ENCODE data around the gene TSSK6.

The TSSK6 gene

GRCh38 chr19:19502808-19503602, 12.3 kb downstream of the TSSK6 start:
- no peak for FAIRE-seq

GRCh38 chr19:19502281-19502680, 13.1 kb downstream of the TSSK6 start:
- FAIRE-seq = no peak

DNA sequence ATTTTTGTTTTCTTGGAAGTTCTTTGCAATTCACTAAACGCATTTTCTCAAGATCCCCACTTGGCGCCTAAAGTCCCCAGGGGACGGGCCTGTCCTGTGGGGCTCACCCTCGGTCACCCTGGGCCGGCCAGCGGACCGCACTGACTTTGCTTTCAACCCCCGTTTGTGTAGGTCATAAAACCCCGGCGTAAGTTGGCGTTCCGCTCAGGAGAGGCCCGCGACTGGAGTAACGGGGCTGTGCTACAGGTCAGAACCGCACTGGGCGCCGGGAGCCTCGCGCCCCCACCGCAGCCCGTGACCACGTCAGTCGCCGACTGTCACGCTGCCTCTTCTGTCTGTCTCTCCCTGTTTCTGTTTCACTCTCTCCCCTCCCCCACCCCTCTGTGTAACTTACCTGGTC, 13.6 kb downstream of the TSSK6 start:
- no peak for FAIRE-seq

DNA sequence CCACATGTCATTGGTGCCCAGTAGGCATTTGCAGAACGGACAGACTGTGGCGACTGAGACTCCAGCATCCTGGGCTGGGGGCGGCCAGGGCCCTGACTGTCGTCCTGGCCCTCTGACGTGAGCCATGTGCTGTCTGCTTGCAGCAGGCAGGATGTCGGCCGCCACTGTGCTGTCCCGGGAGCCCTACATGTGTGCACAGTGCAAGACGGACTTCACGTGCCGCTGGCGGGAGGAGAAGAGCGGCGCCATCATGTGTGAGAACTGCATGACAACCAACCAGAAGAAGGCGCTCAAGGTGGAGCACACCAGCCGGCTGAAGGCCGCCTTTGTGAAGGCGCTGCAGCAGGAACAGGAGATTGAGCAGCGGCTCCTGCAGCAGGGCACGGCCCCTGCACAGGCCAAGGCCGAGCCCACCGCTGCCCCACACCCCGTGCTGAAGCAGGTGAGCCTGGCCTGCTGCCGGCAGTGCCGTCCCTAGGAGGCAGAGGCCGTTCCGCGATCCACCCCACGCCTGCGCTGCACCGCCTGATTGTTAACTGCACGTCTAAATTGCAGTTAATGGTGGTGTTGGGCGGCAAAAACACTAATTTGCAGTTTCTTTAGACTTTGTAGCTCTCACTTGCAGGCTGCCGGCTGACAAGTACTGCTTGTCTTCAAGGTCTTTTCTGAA, 14.2 kb downstream of the TSSK6 start:
- FAIRE-seq = no peak

DNA sequence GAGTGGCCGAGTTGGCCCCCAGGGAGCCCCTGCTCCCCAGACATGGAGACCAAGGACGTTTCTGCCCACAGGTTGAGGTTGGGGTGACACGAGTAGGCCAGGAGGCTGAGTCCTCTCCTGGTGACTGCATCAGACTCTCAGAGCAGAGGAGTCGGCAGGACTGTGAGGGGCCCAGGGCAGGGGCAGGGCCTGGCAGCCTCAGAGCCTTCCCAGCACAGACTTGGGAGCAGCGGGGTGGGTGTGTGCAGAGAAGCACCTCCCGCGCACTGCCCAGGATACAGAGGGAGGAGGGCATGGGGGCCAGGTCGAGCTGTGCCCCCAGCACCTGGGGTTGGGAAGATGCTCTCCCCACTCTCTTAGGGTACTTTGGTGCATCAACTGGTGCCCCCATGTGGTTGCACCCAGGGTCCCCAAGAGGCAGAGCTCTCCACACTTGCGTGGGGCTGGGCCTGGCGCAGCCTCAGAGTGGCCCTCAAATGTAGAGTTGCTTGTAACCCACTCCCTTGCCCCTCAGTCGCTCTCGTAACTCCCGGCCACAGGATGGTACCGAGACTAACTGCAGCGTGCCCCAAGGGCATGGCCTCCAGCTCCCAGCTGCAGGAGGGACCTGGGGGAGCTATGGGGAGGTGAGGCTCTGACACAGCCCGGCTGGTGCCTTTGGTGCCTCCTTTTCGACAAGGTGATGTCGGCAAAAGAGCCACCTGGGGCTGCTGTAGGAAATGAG, 15.9 kb downstream of the TSSK6 start:
- FAIRE-seq = no peak

GRCh38 chr19:19498255-19498991, 16.9 kb downstream of the TSSK6 start:
- FAIRE-seq = no peak

- FAIRE-seq = no peak
Observed at GRCh38 chr19:19495614-19496603, 19.4 kb downstream of the TSSK6 start.

DNA sequence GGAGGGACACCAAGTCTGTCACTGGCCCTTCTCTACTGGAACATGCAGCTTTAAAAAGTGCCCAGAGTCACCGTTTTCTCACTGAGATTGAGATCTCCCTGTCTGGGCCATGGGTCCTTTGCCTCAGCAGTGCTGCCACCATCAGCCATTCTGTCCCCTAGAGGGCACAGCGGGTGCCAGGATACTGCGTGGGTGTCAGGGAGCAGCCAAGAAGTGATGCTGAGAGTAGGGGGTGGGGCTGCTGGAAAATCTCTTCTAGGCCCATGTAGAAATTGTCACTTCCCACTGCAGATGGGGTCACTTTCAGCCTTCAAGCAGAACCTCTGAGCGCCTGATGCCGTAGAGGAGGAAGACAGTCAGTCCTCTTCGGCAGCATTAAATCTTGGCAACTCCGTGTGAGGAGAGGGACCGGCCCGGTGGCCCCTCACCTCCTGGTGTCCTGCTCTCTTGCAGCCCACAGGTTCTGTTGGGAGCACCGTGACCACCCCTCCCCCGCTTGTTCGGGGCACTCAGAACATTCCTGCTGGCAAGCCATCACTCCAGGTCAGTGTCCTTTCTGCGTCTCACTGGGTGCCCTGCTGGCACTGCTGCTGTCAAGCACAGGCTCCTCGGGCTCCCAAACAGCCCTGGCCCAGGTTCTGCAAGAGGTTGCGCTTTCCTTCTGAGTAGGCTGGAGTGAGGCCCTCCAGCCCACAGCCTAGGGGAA, 21.4 kb downstream of the TSSK6 start:
- FAIRE-seq = no peak

- no peak for FAIRE-seq
Observed at GRCh38 chr19:19492026-19492610, 23.2 kb downstream of the TSSK6 start.

DNA sequence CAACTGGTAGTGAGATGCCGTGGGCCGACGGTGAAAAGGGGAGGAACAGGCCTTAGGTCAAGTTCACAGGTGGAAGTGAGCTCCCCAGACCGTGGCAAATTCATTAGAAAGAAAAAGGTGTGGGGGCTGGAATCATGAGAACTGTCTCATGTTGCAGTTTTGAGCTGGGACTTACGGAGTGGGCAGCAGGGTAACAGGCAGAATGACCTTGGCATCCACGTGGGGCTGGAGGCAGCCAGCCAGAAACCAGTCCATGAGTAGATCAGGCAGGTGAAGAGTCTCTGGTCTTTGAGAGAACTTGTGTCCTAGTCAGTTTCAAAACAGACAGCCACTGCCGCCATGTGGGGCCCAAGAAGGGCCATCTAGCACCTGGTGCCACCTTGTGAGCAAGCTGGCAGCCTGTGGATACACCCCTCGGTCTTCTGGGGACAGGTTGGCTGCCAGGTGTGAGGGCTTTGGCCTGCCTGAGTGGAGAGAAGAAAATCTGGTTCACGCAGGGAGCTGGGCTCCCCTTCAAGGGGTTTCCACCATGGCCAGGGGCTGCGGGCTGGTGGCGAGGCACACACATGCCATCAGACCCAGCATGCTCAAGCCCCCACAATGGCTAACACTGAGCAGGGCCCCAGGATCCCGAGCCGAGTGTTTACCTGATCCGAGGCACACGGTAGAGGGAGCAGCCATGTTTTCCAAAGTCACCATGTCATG, 23.9 kb downstream of the TSSK6 start:
- no peak for FAIRE-seq

DNA sequence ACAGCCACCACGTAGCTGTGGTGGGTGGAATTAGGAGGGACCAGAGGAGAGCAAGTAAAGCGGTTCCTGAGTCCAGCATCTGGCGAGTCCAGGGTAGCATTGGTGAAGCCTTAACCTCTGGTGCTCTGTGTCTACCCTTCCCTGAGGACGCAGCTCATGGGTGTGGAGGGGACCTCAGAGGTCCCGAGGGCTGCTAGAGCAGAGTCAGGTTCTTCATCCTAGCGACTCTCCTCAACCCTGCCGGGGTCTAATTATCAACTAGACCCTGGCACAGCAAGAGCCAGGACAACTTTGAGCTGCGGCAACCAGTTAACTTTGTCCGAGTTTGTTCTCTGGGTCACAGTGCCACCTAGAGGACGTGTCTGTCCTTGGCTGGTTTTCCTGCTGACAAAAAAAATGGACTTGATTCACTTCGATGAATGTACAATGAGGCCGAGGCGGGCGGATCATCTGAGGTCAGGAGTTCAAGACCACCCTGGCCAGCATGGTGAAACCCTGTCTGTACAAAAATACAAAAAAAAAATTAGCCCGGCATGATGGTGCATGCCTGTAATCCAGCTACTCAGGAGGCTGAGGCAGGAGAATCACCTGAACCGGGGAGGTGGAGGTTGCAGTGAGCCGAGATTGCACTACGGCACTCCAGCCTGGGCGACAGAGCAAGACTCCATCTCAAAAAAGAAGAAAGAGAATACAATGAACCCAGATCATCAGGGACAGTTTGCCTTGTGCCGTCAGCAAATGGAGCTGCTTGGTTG, 25.0 kb downstream of the TSSK6 start:
- peak; percentile 95 for FAIRE-seq

- no peak for FAIRE-seq
Observed at GRCh38 chr19:19489804-19490204, 25.5 kb downstream of the TSSK6 start.

DNA sequence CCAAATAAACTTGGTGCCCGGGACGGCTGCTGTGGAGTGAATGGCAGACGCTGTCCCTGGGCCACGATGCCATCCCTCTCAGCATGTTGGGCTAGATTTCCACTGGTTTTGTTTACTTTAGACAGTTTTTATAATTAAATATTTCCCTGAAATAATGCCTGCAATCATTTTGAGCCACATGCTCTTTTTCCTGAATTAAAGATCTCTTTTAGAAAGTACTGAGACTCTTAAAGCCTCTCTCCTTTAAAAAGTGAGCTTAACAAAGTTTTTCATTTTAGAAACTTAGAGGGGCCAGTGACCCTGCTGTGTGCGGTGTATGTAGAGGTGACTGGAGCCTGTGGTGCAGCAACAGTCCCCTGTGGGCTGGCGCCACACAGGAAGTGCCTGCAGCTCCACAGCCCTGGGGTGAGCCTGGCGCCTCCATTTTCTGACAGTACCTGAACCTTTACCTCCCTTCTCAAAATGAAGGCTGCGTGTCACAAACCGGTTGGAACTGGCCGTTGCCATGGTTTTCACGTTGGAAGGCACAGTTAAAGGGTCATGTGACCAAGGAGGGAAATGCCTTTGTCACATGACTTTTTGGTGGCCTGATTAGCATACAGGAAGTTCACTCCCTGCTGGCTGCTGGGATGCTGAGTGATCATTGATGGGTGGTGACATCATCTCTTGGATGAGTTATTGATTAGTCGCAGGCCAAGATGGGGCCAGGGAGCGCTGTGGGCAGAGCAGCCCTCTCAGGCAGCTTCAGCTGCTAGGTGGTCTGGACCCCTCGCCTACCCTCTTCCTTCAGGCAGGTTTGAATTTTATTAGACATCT, 26.3 kb downstream of the TSSK6 start:
- peak; percentile 96 for FAIRE-seq

GRCh38 chr19:19487950-19488874, 27.1 kb downstream of the TSSK6 start:
- no peak for FAIRE-seq

GRCh38 chr19:19487077-19487949, 28.0 kb downstream of the TSSK6 start:
- FAIRE-seq = no peak
